IMR-90 (cell line): Measurements from ENCODE around the gene VSNL1. TPM values are rescaled to one million over a fixed set of nuclear protein-coding genes. Genes with fewer than 3 reads are reported as not detected.

Experiments used
- ATAC-seq: fragments of 200-7000 bp; cut with Tn5 transposase; 2 replicates; pipeline ENCODE4 v1.9.1; 2020; ENCODE audit warnings: low read depth, mild to moderate bottlenecking, moderate library complexity
- BruUV-seq: library from RNA; stranded (reverse); fragments of 400-500 nt; replicated peaks from 2 replicates; lab custom pipeline; 2021; lab: Mats Ljungman, UMichigan
- CTCF ChIA-PET: fragments of 300-600 bp; formaldehyde crosslinking; extraction: SDS; loops from one replicate; lab custom pipeline; 2021; ENCODE audit warnings: antibody characterized with exemption; lab: Yijun Ruan, JAX
- POLR2A ChIA-PET: fragments of 300-600 bp; sonication (Branson Sonifier 250); formaldehyde crosslinking; loops from one replicate; lab custom pipeline; 2022; ENCODE audit warnings: antibody characterized with exemption; ENCODE audit not compliant: unreplicated experiment; lab: Charles Lee
- DNase-seq: peaks from one replicate; pipeline ENCODE4 v3.0.0; 2013
- H2AFZ ChIP-seq: replicated peaks from 2 replicates; pipeline ENCODE3; 2013; ENCODE audit warnings: low read length, mild to moderate bottlenecking; ENCODE audit not compliant: poor library complexity
- H2AK5ac ChIP-seq: 2 replicates; pipeline ENCODE4 v1.6.1; 2013; ENCODE audit warnings: low read depth, low read length, inconsistent platforms
- H2AK9ac ChIP-seq: replicated peaks from 2 replicates; pipeline ENCODE3; 2013; ENCODE audit warnings: mild to moderate bottlenecking, low read depth, low read length, moderate library complexity; ENCODE audit not compliant: poor library complexity
- H2BK120ac ChIP-seq: 2 replicates; pipeline ENCODE4 v1.6.1; 2013; ENCODE audit warnings: low read depth, low read length, inconsistent platforms
- H2BK15ac ChIP-seq: 3 replicates; pipeline ENCODE4 v1.6.1; 2013; ENCODE audit warnings: low read depth, low read length, inconsistent platforms
- H2BK20ac ChIP-seq: 2 replicates; pipeline ENCODE4 v1.6.1; 2013; ENCODE audit warnings: low read depth, mild to moderate bottlenecking, inconsistent platforms, low read length, moderate library complexity
- H2BK5ac ChIP-seq: 2 replicates; pipeline ENCODE4 v1.6.1; 2013; ENCODE audit warnings: mild to moderate bottlenecking, low read depth, low read length, inconsistent platforms; ENCODE audit not compliant: poor library complexity, severe bottlenecking
- H3K14ac ChIP-seq: replicated peaks from 2 replicates; pipeline ENCODE4 v1.6.1; 2013; ENCODE audit warnings: low read depth, low read length, inconsistent platforms
- H3K18ac ChIP-seq: 2 replicates; pipeline ENCODE4 v1.6.1; 2013; ENCODE audit warnings: low read depth, low read length, control low read depth
- H3K23ac ChIP-seq: 2 replicates; pipeline ENCODE4 v1.6.1; 2013; ENCODE audit warnings: low read depth, low read length, inconsistent platforms
- H3K27ac ChIP-seq: 2 replicates; pipeline ENCODE4 v1.5.1; 2013; ENCODE audit warnings: mild to moderate bottlenecking, control low read depth, low read length; ENCODE audit not compliant: insufficient read depth
- H3K27me3 ChIP-seq: 2 replicates; pipeline ENCODE4 v1.6.1; 2013; ENCODE audit warnings: low read length; ENCODE audit not compliant: control insufficient read depth, insufficient read depth
- H3K36me3 ChIP-seq: 2 replicates; pipeline ENCODE4 v1.6.1; 2013; ENCODE audit warnings: low read length, mixed read lengths; ENCODE audit not compliant: control insufficient read depth, insufficient read depth
- H3K4ac ChIP-seq: 2 replicates; pipeline ENCODE4 v1.6.1; 2013; ENCODE audit warnings: low read depth, low read length, inconsistent platforms
- H3K4me1 ChIP-seq: 2 replicates; pipeline ENCODE4 v1.6.1; 2013; ENCODE audit warnings: low read length, mixed read lengths; ENCODE audit not compliant: control insufficient read depth, insufficient read depth
- H3K4me2 ChIP-seq: 2 replicates; pipeline ENCODE4 v1.6.1; 2013; ENCODE audit warnings: low read depth, mild to moderate bottlenecking, control low read depth, low read length, moderate library complexity
- H3K4me3 ChIP-seq: 2 replicates; pipeline ENCODE4 v1.5.1; 2013; ENCODE audit warnings: low read depth, mild to moderate bottlenecking, control low read depth, low read length, moderate library complexity; ENCODE audit not compliant: insufficient read depth
- H3K56ac ChIP-seq: 2 replicates; pipeline ENCODE4 v1.6.1; 2013; ENCODE audit warnings: low read length, inconsistent platforms; ENCODE audit not compliant: insufficient read depth; ENCODE audit errors: extremely low read depth
- H3K79me1 ChIP-seq, 2 experiments: 2 replicates each; pipeline ENCODE4 v1.6.1; 2013; ENCODE audit warnings: low read length in 2 of 2, inconsistent platforms in 1 of 2, low read depth in 1 of 2
- H3K9ac ChIP-seq: 2 replicates; pipeline ENCODE4 v1.6.1; 2013; ENCODE audit warnings: low read depth, low read length, control low read depth
- H3K9me1 ChIP-seq: 2 replicates; pipeline ENCODE4 v1.6.1; 2013; ENCODE audit warnings: low read length, inconsistent platforms; ENCODE audit not compliant: insufficient read depth
- H3K9me3 ChIP-seq: 2 replicates; pipeline ENCODE4 v1.6.1; 2013; ENCODE audit warnings: low read length; ENCODE audit not compliant: control insufficient read depth, insufficient read depth
- H4K20me1 ChIP-seq: 2 replicates; pipeline ENCODE4 v1.6.1; 2013; ENCODE audit warnings: low read length, inconsistent platforms; ENCODE audit not compliant: insufficient read depth
- H4K5ac ChIP-seq: 2 replicates; pipeline ENCODE4 v1.6.1; 2013; ENCODE audit warnings: mild to moderate bottlenecking, low read depth, low read length, control low read depth
- H4K8ac ChIP-seq, 2 experiments: 2 replicates each; pipeline ENCODE4 v1.6.1; 2013; ENCODE audit warnings: low read depth in 2 of 2, low read length in 2 of 2, control low read depth in 1 of 2, inconsistent platforms in 1 of 2
- H4K91ac ChIP-seq: 2 replicates; pipeline ENCODE4 v1.6.1; 2013; ENCODE audit warnings: low read depth, low read length, inconsistent platforms; ENCODE audit not compliant: insufficient read depth
- BHLHE40 ChIP-seq: fragments of 150-350 bp; IDR thresholded peaks from 2 replicates; pipeline ENCODE4 v1.6.1; 2016; ENCODE audit warnings: mild to moderate bottlenecking, low read depth, low read length
- CEBPB ChIP-seq: IDR thresholded peaks from 2 replicates; pipeline ENCODE4 v1.6.1; 2012; ENCODE audit warnings: low read depth, low read length, improper control_type of control experiment
- MAFK ChIP-seq: IDR thresholded peaks from 2 replicates; pipeline ENCODE4 v1.6.1; 2012; ENCODE audit warnings: low read depth, low read length, improper control_type of control experiment
- NFE2L2 ChIP-seq: fragments of 150-350 bp; IDR thresholded peaks from 2 replicates; pipeline ENCODE4 v1.6.1; 2016; ENCODE audit warnings: low read depth, mild to moderate bottlenecking, low read length
- RAD21 ChIP-seq: IDR thresholded peaks from 2 replicates; pipeline ENCODE4 v1.6.1; 2012; ENCODE audit warnings: low read length, improper control_type of control experiment
- RFX5 ChIP-seq: IDR thresholded peaks from 2 replicates; pipeline ENCODE4 v1.8.0; 2012; ENCODE audit warnings: low read depth, mild to moderate bottlenecking, low read length, moderate library complexity
- SMC3 ChIP-seq: fragments of 150-350 bp; IDR thresholded peaks from 2 replicates; pipeline ENCODE4 v1.6.1; 2016; ENCODE audit warnings: low read depth, mild to moderate bottlenecking, antibody characterized with exemption, low read length, moderate library complexity
- WGBS, 2 experiments: methylation state at CpG; one replicate each; pipeline versions ENCODE4 v1.1.5 to v1.1.7; 2013; ENCODE audit warnings: missing lambda C conversion rate in 2 of 2; ENCODE audit not compliant: insufficient read length in 1 of 2; ENCODE audit errors: extremely low coverage in 2 of 2; 5-methylcytosine and 5-hydroxymethylcytosine counted together
- dilution Hi-C: fragments of 300-500 bp; cut with HindIII; formaldehyde crosslinking; loops from one replicate; pipeline ENCODE4 v1.14.3; 2018; ENCODE audit warnings: low sequenced_read_pairs; ENCODE audit not compliant: unreplicated experiment
- in situ Hi-C: fragments of 300-500 bp; cut with MboI; formaldehyde crosslinking; loops from 3 replicates; pipeline ENCODE4 v1.14.3; 2019; ENCODE audit warnings: low sequenced_read_pairs, inconsistent platforms, mixed read lengths
- intact Hi-C: fragments of 100-400 bp; cut with micrococcal nuclease; formaldehyde crosslinking; loops from 2 replicates; pipeline ENCODE4 v1.10.0; 2022
- polyA plus RNA-seq, 3 experiments: library from polyadenylated mRNA; depleted of rRNA; stranded (reverse); fragments of >200 nt; gene quantifications; 2 replicates each; pipeline ENCODE4 v1.2.3, GENCODE V29; 2012; ENCODE audit warnings: low replicate concordance in 1 of 3
- total RNA-seq: library from RNA; depleted of rRNA; stranded (reverse); fragments of >200 nt; gene quantifications from 2 replicates; pipeline ENCODE4 v1.2.3, GENCODE V29; 2012
- TF ChIP-seq, protein P1 (sequence below): conservative IDR thresholded peaks from 2 replicates; pipeline ENCODE4 v1.5.1; 2012; ENCODE audit warnings: mild to moderate bottlenecking, low read depth, low read length, improper control_type of control experiment

VSNL1 gene
- total and polyA plus RNA-seq, 2 of the 4 experiments (the other 2 are of a cell fraction), result 0.32 to 0.36 TPM

DNA sequence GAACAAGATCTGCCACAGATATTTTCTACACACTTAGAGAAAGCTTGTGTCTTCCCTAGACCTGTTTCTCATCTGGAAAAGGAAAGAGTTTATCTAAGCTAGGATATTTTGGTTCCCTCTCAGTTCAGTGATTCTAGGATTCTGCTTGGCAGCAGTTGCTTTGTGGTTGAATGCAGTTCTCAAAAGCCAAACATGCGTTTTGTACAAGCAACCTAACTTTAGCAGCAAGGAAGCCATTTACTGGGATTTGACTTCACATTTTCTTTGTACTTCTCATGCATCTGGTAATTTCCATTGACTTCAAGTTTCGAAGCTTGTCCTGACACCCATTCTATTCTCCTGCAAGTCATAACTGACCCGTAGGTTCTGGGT, 33.3 kb downstream of the VSNL1 start:
- ATAC-seq, result no peak
- Histone ChIP-seq H2BK120ac (no peak overlapping the region), H3K79me1 (no peaks in the 10 kb centered on the region), H4K91ac (no peak overlapping the region), H2BK5ac (no peak overlapping the region), H2BK20ac (no peak overlapping the region), H3K4me1 (no peaks in the 10 kb centered on the region), H3K14ac (no peak overlapping the region), H3K56ac (no peak overlapping the region), H3K9me3 (no peaks in the 10 kb centered on the region), H3K18ac (no peak overlapping the region), H3K27me3 (no peaks in the 10 kb centered on the region), H3K9ac (no peak overlapping the region), H2AFZ (no peak overlapping the region), H2AK5ac (no peak overlapping the region), H2AK9ac (no peak overlapping the region), H3K23ac (no peak overlapping the region), H4K8ac (no peak overlapping the region), H3K9me1 (no peaks in the 10 kb centered on the region), H3K4ac (no peak overlapping the region), H3K36me3 (no peaks in the 10 kb centered on the region), H3K4me2 (no peak overlapping the region), H4K5ac (no peak overlapping the region), H3K27ac (no peak overlapping the region), H3K4me3 (no peak overlapping the region), H2BK15ac (no peak overlapping the region), H4K20me1 (no peaks in the 10 kb centered on the region)
- no peak for DNase-seq
- ChIA-PET POLR2A (no interaction called here), CTCF (no interaction called here)
- intact Hi-C loops (no loop called here), dilution Hi-C loops (no loop called here), in situ Hi-C loops (no loop called here)
- no peak for TF ChIP-seq CEBPB
- TF ChIP-seq, protein P1, sequence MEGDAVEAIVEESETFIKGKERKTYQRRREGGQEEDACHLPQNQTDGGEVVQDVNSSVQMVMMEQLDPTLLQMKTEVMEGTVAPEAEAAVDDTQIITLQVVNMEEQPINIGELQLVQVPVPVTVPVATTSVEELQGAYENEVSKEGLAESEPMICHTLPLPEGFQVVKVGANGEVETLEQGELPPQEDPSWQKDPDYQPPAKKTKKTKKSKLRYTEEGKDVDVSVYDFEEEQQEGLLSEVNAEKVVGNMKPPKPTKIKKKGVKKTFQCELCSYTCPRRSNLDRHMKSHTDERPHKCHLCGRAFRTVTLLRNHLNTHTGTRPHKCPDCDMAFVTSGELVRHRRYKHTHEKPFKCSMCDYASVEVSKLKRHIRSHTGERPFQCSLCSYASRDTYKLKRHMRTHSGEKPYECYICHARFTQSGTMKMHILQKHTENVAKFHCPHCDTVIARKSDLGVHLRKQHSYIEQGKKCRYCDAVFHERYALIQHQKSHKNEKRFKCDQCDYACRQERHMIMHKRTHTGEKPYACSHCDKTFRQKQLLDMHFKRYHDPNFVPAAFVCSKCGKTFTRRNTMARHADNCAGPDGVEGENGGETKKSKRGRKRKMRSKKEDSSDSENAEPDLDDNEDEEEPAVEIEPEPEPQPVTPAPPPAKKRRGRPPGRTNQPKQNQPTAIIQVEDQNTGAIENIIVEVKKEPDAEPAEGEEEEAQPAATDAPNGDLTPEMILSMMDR, result no peak
- TF ChIP-seq RFX5, result no peak
- TF ChIP-seq MAFK, result no peak
- TF ChIP-seq SMC3, result no peak
- TF ChIP-seq BHLHE40, result no peak
- no peak for TF ChIP-seq RAD21
- TF ChIP-seq NFE2L2, result no peak
- BruUV-seq, result no TSS peak
- no CpG with 5 or more reads among the region's 3 CpGs for WGBS, 2 experiments
